Tibial artery (tissue), 4 donors: ENCODE results near the gene NUP43.

Experiments
- DNase-seq, 2 donors: peaks; one replicate each; pipeline ENCODE4 v3.0.0-alpha.2; 2019
- H3K27ac ChIP-seq, 2 donors: fragments of 200-600 bp; sonication (generic) in 1 of 2; 1 replicate in 1 of 2; 2 replicates in 1 of 2; pipeline ENCODE4 v1.5.1; 2018 to 2019; ENCODE audit warnings: mild to moderate bottlenecking in 1 of 2
- H3K27me3 ChIP-seq, 2 donors: fragments of 200-600 bp; sonication (generic) in 1 of 2; one replicate each; pipeline versions ENCODE4 v1.5.1 to v1.6.0; 2016 to 2019
- H3K36me3 ChIP-seq, 3 donors: fragments of 200-600 bp; sonication (generic) in 2 of 3; one replicate each; pipeline ENCODE4 v1.5.1; 2016 to 2019; ENCODE audit warnings: mild to moderate bottlenecking in 2 of 3
- H3K4me1 ChIP-seq, 4 donors: fragments of 200-600 bp; sonication (generic) in 2 of 4; 1 replicate in 3 of 4; 2 replicates in 1 of 4; pipeline ENCODE4 v1.5.1; 2016 to 2019
- H3K4me3 ChIP-seq, 2 donors: fragments of 200-600 bp; sonication (generic) in 1 of 2; 1 replicate in 1 of 2; 2 replicates in 1 of 2; pipeline ENCODE4 v1.5.1; 2018 to 2019; ENCODE audit warnings: mild to moderate bottlenecking in 2 of 2
- H3K9me3 ChIP-seq, 3 donors: fragments of 200-600 bp; sonication (generic) in 1 of 3; one replicate each; pipeline ENCODE4 v1.5.1; 2016 to 2019
- CTCF ChIP-seq, 2 experiments: fragments of 200-600 bp in 1 of 2; fragments of 450-650 bp in 1 of 2; IDR thresholded peaks; one replicate each; pipeline ENCODE4 v1.5.1; 2017 to 2019; ENCODE audit warnings: antibody characterized with exemption in 2 of 2, mild to moderate bottlenecking in 1 of 2, moderate library complexity in 1 of 2
- intact Hi-C: fragments of 100-400 bp; cut with DNase I; formaldehyde crosslinking; loops from one replicate; pipeline ENCODE4 v1.15.0; 2023; ENCODE audit warnings: low total_unique reads

The NUP43 gene

GRCh38 chr6:149746147-149746946 lies at the start of gene NUP43:
Gene NUP43, minus strand, starts transcription at chr6:149746529. Its CDS starts 34 bp downstream, at chr6:149746495.
- H3K9me3 ChIP-seq: no peaks in the 10 kb centered on the region
- intact Hi-C loops: no loop called here
- TF ChIP-seq CTCF (IDR thresholded peaks at IDR 0.05): peak; percentile 61 to 71
- H3K36me3 ChIP-seq: peaks cover 15 to 23% (median 21%) of the 10 kb centered on the region in 3 donors
- H3K4me1 ChIP-seq: peaks cover 0 to 31% (median 14%) of the 10 kb centered on the region in 4 donors
- peak within 1 kb of the TSS; percentile 70 to 73 for H3K4me3 ChIP-seq
- peak; percentile 94 to 96 for DNase-seq
- H3K27ac ChIP-seq: peak within 1 kb of the TSS; percentile 79 to 82
- no peaks in the 10 kb centered on the region for H3K27me3 ChIP-seq

- no peak for DNase-seq
- Histone ChIP-seq H3K4me3 (no peak overlapping the region), H3K27me3 (no peaks in the 10 kb centered on the region), H3K27ac (no peak overlapping the region), H3K4me1 (no peaks in the 10 kb centered on the region), H3K36me3 (peaks cover 0 to 9% (median 5%) of the 10 kb centered on the region in 3 donors), H3K9me3 (no peaks in the 10 kb centered on the region)
- intact Hi-C loops: no loop called here
- TF ChIP-seq CTCF (IDR thresholded peaks at IDR 0.05): no peak
Measured at GRCh38 chr6:149783551-149783950, 37.2 kb upstream of the NUP43 start.

- no peaks in the 10 kb centered on the region for H3K4me1 ChIP-seq
- peaks cover 0 to 12% (median 5%) of the 10 kb centered on the region in 3 donors for H3K36me3 ChIP-seq
- no peaks in the 10 kb centered on the region for H3K27me3 ChIP-seq
- no peak overlapping the region for H3K27ac ChIP-seq
- intact Hi-C loops: no loop called here
- DNase-seq: no peak
- H3K4me3 ChIP-seq: no peak overlapping the region
- H3K9me3 ChIP-seq: no peaks in the 10 kb centered on the region
- TF ChIP-seq CTCF (IDR thresholded peaks at IDR 0.05): no peak
Measured at GRCh38 chr6:149782337-149782736, 36.0 kb upstream of the NUP43 start.

- no peak for TF ChIP-seq CTCF (IDR thresholded peaks at IDR 0.05)
- DNase-seq: no peak
- H3K4me3 ChIP-seq: no peak overlapping the region
- H3K9me3 ChIP-seq: no peaks in the 10 kb centered on the region
- no peaks in the 10 kb centered on the region for H3K27me3 ChIP-seq
- intact Hi-C loops: no loop called here
- H3K36me3 ChIP-seq: peaks cover 0 to 12% (median 5%) of the 10 kb centered on the region in 3 donors
- H3K4me1 ChIP-seq: no peaks in the 10 kb centered on the region
- no peak overlapping the region for H3K27ac ChIP-seq
Measured at GRCh38 chr6:149781715-149782114, 35.4 kb upstream of the NUP43 start.

GRCh38 chr6:149779644-149779963 lies 33.3 kb upstream of the NUP43 start:
- H3K4me1 ChIP-seq: no peaks in the 10 kb centered on the region
- no peak overlapping the region for H3K27ac ChIP-seq
- no peaks in the 10 kb centered on the region for H3K9me3 ChIP-seq
- no peak overlapping the region for H3K4me3 ChIP-seq
- H3K36me3 ChIP-seq: peaks cover 0 to 28% (median 18%) of the 10 kb centered on the region in 3 donors
- H3K27me3 ChIP-seq: no peaks in the 10 kb centered on the region
- intact Hi-C loops: no loop called here
- DNase-seq: no peak
- TF ChIP-seq CTCF (IDR thresholded peaks at IDR 0.05): no peak
